ENCODE measurements around the gene NFE2L1. TPM values are rescaled to one million over a fixed set of nuclear protein-coding genes. Genes with fewer than 3 reads are reported as not detected.
A peak's percentile ranks its signal among the peaks of the same experiment; 100 is the strongest.

Gene NFE2L1
- total RNA-seq, 1 experiment from 2014 or later: 31.9 TPM

DNA sequence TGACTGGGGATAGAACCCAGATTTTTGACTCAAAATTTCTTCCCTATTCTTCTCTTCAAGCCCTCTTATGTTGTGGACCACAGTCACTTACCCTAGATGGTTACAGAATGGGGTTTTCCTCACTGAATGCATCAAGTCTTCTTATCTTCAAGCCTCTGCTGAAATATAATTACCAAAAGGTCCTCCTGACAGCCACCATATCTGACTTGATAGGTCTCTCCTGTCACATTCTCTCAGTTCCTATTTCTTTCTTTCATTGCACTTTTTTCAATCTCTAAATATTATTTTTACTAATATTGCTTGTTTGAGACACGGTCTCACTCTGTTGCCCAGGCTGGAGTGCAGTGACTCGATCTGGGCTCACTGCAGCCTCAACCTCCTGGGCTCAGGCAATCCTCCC lies 9.5 kb upstream of the NFE2L1 start:
- in situ Hi-C loops (cut with HindIII; ENCODE audit: low pct_unique_long_range_greater_than_20kb, low sequenced_read_pairs): no loop called here
- no peak for DNase-seq (ENCODE audit: low read depth)

DNA sequence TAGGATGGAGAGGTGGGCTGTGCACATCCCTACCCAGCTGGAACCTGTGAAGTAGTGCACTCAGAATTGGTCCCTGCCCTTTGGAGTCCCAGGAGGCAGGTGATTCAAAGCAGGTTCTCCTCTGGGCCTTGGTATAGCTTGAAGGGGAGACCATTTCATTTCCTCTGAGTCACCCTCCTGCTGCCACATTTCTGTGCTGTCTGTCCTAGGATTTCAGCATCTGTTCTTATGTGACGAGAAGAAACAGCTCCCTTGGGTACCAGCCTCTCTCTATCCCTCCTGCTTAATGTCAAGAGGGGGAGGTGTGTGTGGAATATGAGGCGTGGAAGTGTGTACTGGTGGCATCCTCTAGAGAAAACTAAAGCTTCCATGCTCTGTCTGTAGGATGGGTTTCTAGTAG lies 5.0 kb upstream of the NFE2L1 start:
- no peak for DNase-seq (ENCODE audit: low read depth)
- in situ Hi-C loops (cut with HindIII; ENCODE audit: low pct_unique_long_range_greater_than_20kb, low sequenced_read_pairs): no loop called here

DNA sequence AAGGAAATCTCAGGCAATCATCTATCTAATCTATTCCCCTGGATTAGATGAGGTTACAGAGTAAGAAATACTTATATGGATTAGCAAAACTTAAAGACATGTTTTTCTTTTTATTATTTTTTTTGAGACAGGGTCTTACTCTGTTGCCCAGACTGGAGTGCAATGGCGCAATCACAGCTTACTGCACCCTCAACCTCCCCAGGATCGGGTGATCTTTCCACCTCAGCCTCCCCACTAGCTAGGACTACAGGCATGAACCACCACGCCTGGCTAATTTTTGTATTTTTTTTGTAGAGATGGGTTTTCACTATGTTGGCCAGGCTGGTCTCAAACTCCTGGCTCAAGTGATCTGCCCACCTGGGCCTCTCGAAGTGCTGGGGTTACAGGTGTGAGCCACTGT lies 3.3 kb upstream of the NFE2L1 start:
- DNase-seq (ENCODE audit: low read depth): no peak
- in situ Hi-C loops (cut with HindIII; ENCODE audit: low pct_unique_long_range_greater_than_20kb, low sequenced_read_pairs): no loop called here

DNA sequence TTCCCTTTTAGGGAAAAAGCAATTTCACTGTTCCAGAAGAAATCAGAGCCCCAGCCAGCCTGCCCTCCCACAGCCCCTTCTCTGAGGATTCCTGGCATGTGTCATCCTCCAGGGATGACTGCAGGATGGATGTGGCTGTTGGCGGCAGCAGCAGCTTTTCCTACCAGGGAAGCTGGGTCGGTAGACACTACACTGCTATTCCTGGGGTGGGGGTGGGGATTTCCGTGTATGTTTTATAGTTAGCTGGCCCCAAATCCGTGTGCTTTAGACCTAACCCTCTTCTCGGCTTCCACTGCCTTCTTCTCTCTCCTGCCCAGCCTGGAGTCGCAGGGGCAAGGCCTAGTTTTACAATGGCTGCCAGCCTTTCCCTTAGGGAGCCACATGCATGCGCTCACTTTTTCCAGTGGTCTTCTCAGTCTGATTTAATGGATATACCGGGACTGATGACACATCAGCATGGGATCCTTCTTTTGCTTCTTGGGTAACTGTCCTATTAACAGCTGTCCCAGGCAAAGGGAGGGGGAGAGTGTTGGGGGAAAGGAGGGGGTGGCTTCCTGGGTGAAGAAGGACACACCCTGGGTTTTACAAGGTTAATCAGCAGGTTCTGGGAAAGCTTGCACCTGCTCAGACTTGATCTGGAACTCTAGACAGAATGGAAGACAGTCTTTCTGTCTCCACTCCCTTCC lies 2.7 kb upstream of the NFE2L1 start:
- peak; percentile 25 for DNase-seq (ENCODE audit: low read depth)
- in situ Hi-C loops (cut with HindIII; ENCODE audit: low pct_unique_long_range_greater_than_20kb, low sequenced_read_pairs): no loop called here

DNA sequence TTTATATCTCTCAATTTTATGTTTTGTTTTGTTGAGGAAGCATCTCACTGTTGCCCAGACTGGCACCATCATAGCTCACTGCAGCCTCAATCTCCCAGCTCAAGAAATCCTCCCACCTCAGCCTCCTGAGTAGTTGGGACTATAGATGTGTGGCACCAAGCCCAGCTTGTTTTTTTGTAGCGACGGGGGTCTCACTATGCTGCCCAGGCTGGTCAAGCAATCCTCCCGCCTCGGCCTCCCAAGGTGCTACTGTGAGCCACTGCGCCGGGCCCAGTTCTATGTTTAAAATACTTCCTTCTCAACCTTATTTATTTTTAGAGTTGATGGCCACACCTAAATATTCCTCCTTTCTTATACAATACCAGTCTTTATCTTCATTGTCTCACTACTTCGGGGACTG lies 1.9 kb upstream of the NFE2L1 start:
- in situ Hi-C loops (cut with HindIII; ENCODE audit: low pct_unique_long_range_greater_than_20kb, low sequenced_read_pairs): no loop called here
- no peak for DNase-seq (ENCODE audit: low read depth)

GRCh38 chr17:48047113-48047740 lies 932 bp upstream of the NFE2L1 start:
- in situ Hi-C loops (cut with HindIII; ENCODE audit: low pct_unique_long_range_greater_than_20kb, low sequenced_read_pairs): no loop called here
- no peak for DNase-seq (ENCODE audit: low read depth)

DNA sequence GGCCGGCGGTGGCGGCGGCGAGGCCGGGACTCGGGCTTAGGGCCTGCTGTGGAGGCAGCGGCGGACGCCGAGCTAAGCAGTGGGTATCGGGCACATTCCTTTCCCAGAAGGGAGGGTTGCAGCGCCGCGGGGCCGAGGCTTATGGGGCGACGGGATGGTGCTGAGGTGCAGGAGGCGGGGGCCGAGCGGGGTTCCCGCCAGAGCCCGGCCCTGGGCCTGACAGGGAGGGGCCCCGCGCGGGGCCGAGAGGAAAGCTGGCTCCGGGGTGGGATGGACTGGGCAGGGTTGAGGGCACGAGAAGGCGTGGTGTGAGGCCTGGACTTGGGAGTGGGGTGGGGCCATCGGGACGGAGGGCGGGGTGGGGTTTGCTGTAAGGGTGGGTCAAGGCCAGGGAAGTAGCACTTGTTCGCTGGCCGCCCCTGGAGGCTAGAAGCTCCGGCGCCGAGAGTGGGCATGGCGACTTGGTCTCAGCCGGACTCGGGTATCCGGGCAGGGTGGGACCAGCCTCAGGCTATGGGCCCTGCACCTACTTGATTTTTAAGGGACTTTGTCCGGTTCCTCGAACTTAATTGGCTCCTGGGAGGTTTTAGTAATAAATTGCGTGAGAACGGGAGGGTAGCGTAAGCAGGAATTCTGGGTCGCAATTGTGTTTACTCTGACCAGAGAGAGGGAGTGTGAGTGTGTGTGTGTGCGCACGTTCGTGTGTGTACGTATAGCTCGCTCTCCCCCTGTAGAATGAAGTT lies 396 bp downstream of the NFE2L1 start:
- in situ Hi-C loops (cut with HindIII; ENCODE audit: low pct_unique_long_range_greater_than_20kb, low sequenced_read_pairs): no loop called here
- DNase-seq (ENCODE audit: low read depth): peak; percentile 93

DNA sequence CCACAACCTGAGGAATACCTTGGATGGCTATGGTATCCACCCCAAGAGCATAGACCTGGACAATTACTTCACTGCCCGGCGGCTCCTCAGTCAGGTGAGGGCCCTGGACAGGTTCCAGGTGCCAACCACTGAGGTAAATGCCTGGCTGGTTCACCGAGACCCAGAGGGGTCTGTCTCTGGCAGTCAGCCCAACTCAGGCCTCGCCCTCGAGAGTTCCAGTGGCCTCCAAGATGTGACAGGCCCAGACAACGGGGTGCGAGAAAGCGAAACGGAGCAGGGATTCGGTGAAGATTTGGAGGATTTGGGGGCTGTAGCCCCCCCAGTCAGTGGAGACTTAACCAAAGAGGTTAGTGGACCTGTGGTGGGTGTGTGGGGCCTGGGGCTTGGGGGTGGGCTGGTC lies 3.1 kb downstream of the NFE2L1 start:
- DNase-seq (ENCODE audit: low read depth): no peak
- in situ Hi-C loops (cut with HindIII; ENCODE audit: low pct_unique_long_range_greater_than_20kb, low sequenced_read_pairs): no loop called here

- in situ Hi-C loops (cut with HindIII; ENCODE audit: low pct_unique_long_range_greater_than_20kb, low sequenced_read_pairs): no loop called here
- DNase-seq (ENCODE audit: low read depth): peak; percentile 30
Observed at GRCh38 chr17:48051706-48052486, 3.7 kb downstream of the NFE2L1 start.

DNA sequence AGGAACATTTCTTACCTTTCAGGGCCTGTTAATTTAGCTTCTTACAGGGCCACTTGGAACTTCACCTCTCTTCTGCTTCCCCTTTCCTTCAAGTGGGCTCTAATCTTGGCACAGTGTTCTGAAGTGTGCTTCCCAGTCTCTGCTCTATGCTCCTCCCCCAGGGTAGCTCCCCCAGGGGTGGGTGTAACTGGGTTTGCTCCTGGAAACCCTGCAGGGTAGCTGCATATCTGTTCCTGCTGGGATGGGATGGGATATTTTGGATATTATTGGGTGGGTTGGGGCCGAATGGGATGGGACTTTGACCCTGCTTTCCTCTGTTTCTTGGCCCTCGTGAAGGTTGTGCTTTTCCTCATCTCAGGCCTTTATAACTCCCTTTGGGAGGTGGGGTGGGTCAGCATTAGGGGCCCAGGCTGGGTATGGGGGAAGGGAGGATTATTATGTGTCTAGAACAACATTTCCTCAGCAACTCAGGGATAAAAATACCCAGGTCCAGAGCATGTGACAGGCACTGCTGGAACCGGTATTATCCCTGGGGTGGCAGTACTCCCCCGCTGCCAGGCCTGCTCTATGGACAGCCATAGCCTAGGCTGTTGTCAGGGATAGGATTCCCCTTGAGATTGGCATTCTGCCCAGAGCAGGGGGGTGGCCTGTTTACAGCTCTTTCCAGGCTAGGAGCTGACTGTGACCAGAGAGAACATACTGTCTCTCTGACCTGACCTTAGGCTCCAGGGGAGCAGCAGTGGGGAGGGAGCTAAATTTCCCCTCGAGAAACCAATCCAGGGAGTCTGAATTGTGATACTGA lies 5.0 kb downstream of the NFE2L1 start:
- peak; percentile 28 for DNase-seq (ENCODE audit: low read depth)
- in situ Hi-C loops (cut with HindIII; ENCODE audit: low pct_unique_long_range_greater_than_20kb, low sequenced_read_pairs): no loop called here

GRCh38 chr17:48053758-48054237 lies 5.6 kb downstream of the NFE2L1 start:
- in situ Hi-C loops (cut with HindIII; ENCODE audit: low pct_unique_long_range_greater_than_20kb, low sequenced_read_pairs): no loop called here
- DNase-seq (ENCODE audit: low read depth): no peak

DNA sequence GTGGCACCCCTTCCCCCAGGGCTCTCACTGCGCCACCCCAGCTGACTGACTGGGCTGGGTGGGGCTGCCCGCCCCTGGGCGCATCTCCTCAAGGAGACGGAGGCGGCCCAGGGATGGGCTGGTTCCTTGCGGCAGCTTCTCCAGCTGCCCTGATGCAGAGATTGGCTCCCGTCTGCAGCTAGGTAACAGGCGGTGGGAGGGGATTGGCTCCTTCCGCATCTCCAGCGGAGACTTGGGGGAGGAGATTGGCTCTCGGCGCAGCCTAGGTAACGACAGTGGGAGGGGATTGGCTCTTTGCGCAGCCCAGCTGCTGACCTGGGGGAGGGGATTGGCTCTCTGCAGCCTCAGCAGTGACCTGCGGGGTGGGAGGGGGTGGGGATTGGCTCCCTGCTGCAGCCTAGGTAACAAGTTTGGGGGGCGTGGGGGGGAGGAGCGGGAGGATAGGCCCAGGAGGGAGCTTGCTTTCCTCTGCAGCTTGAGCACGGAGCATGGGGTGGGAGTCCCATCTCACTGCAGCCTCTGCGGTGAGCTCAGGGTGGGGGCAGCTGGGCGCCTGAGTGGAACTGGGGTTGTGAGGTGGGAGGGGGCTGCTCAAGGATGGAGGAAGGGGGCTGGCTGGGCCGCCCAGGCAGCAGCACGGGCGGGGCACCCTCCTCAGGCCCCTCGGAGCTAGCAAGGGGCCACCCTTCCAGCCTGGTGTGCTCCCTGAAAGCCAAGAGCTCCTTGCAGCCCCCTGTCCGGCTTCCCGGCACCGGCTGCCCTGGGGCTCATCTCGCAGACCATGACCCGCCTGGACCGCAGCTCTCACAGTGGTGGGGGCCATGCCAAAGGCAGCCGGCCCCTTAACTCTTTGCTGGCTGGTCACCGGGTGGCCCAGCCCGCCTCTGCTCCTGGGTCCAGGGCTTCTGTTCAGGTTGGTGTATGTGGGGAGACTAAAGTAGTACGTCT lies 6.4 kb downstream of the NFE2L1 start:
- in situ Hi-C loops (cut with HindIII; ENCODE audit: low pct_unique_long_range_greater_than_20kb, low sequenced_read_pairs): no loop called here
- peak; percentile 96 for DNase-seq (ENCODE audit: low read depth)

DNA sequence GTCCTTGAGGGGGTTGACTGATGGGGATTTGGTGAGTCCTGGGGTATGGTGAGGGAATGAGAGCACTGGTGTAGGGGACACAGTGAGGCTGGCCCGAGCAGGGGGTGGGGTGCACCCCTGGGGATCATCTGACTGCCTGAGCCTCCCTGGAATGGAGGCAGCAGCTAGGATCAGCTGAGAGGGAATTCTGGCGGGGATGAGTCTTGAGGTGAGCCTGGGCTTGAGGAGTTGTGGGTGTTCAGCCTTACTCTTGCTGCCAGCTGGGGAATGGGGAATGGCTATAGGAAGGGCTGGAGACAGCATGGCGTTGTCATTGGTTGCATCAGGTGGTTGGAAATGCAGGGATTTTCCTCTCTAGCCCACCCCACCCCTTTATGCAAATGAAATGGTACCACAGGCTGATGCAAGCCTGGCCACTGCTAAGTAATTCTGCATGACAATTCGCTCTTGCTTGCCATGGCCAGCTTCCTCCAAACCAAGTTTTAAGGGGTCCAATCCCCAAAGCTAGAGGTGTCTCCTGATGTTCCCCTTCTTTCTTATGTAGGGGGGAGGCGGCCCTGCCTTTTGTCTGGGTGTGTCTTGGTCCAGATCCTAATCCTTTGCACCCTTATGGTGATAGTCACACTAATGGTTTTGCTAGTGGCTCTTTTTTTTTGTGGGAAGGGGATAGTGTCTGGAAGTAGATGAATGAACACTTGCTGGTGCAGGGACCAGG lies 7.5 kb downstream of the NFE2L1 start:
- in situ Hi-C loops (cut with HindIII; ENCODE audit: low pct_unique_long_range_greater_than_20kb, low sequenced_read_pairs): no loop called here
- DNase-seq (ENCODE audit: low read depth): peak; percentile 80

- DNase-seq (ENCODE audit: low read depth): no peak
- in situ Hi-C loops (cut with HindIII; ENCODE audit: low pct_unique_long_range_greater_than_20kb, low sequenced_read_pairs): no loop called here
Observed at GRCh38 chr17:48056246-48056745, 8.1 kb downstream of the NFE2L1 start.

GRCh38 chr17:48056879-48057278 lies 8.7 kb downstream of the NFE2L1 start:
- in situ Hi-C loops (cut with HindIII; ENCODE audit: low pct_unique_long_range_greater_than_20kb, low sequenced_read_pairs): no loop called here
- DNase-seq (ENCODE audit: low read depth): no peak

DNA sequence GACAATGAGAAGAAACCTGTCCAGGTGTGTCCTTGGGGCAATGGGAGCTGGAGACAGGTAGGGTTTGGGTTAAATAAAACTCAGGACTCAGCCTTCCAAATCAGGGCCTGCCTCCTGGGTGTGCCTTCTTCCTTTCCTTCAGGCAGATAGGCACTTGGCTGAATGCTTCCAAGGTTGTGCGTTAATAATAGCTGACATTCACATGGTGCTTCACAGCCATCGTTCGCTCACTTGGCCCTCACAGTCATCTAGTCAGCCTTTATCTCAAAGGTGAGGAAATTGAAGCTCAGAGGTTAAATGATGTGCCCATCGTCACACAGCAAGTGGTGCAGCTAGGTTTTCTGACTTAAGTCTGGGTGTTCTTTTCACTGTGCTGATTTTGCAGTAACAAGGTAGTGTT lies 9.5 kb downstream of the NFE2L1 start:
- in situ Hi-C loops (cut with HindIII; ENCODE audit: low pct_unique_long_range_greater_than_20kb, low sequenced_read_pairs): no loop called here
- DNase-seq (ENCODE audit: low read depth): no peak
